A549 (cell line): ENCODE measurements around the gene TBPL2. TPM values are rescaled to one million over a fixed set of nuclear protein-coding genes. Genes with fewer than 3 reads are reported as not detected.
A peak's percentile ranks its signal among the peaks of the same experiment; 100 is the strongest.

Experiments used
- ATAC-seq, 2 experiments: fragments of 200-7000 bp in 1 of 2; fragments of >200 bp in 1 of 2; cut with Nextera tagmentation in 1 of 2; cut with Tn5 transposase in 1 of 2; 3 replicates each; pipeline versions ENCODE4 v1.8.0 to v1.9.1; 2018 to 2020; ENCODE audit warnings: mild to moderate bottlenecking in 1 of 2, moderate library complexity in 1 of 2
- CTCF ChIA-PET: fragments of 300-600 bp; sonication (Branson Sonifier 250); formaldehyde crosslinking; extraction: SDS; loops from one replicate; lab custom pipeline; 2021; ENCODE audit warnings: antibody characterized with exemption, inconsistent platforms; lab: Yijun Ruan, JAX
- POLR2A ChIA-PET: fragments of 350-600 bp; formaldehyde crosslinking; extraction: SDS; loops from one replicate; lab custom pipeline; 2021; ENCODE audit warnings: antibody characterized with exemption, inconsistent platforms; lab: Yijun Ruan, JAX
- DNase-seq, 2 experiments: peaks; one replicate each; pipeline versions ENCODE4 v3.0.0 to v3.0.0-alpha.2; 2011 to 2016; ENCODE audit warnings: low read depth in 1 of 2, low spot score in 1 of 2
- FAIRE-seq: peaks from 2 replicates; lab custom pipeline; 2011; peaks lifted over from hg19 to GRCh38; lab: Jason Lieb, UNC
- H3K27ac ChIP-seq, 2 experiments: fragments of >200 bp; sonication (Bioruptor Twin); formaldehyde crosslinking; 3 replicates each; pipeline ENCODE4 v1.5.1; 2016 to 2017
- H3K4me1 ChIP-seq: fragments of >200 bp; sonication (Bioruptor Twin); formaldehyde crosslinking; 3 replicates; pipeline ENCODE4 v1.6.1; 2016
- H3K4me2 ChIP-seq: fragments of >200 bp; sonication (Bioruptor Twin); formaldehyde crosslinking; 3 replicates; pipeline ENCODE4 v1.6.1; 2016
- H3K4me3 ChIP-seq: fragments of >200 bp; sonication (Bioruptor Twin); formaldehyde crosslinking; 3 replicates; pipeline ENCODE4 v1.5.1; 2016
- H3K9me3 ChIP-seq: fragments of >200 bp; sonication (Bioruptor Twin); formaldehyde crosslinking; 3 replicates; pipeline ENCODE4 v1.6.1; 2016
- CBX2 ChIP-seq: fragments of 200-600 bp; sonication (generic); IDR thresholded peaks from 2 replicates; pipeline ENCODE4 v1.6.1; 2016; ENCODE audit warnings: low read depth, mild to moderate bottlenecking, borderline replicate concordance
- ESRRA ChIP-seq: fragments of 150-350 bp; IDR thresholded peaks from 2 replicates; pipeline ENCODE4 v1.6.1; 2014; ENCODE audit warnings: mild to moderate bottlenecking, low read length, borderline replicate concordance
- FOSL2 ChIP-seq, 2 experiments: fragments of 450-650 bp in 1 of 2; fragments of >200 bp in 1 of 2; sonication (Bioruptor Twin) in 1 of 2; formaldehyde crosslinking; IDR thresholded peaks; 2 replicates each; pipeline versions ENCODE4 v1.5.0 to v1.6.1; 2016 to 2020; ENCODE audit warnings: mild to moderate bottlenecking in 1 of 2, moderate library complexity in 1 of 2
- FOXS1 ChIP-seq: fragments of 250-450 bp; sonication (Bioruptor Pico); IDR thresholded peaks from 2 replicates; pipeline ENCODE4 v1.5.0; 2020; ENCODE audit warnings: mild to moderate bottlenecking, moderate library complexity
- GATA3 ChIP-seq: IDR thresholded peaks from 2 replicates; pipeline ENCODE4 v1.6.1; 2012; ENCODE audit warnings: borderline replicate concordance
- HOXA7 ChIP-seq: fragments of 250-450 bp; sonication (Bioruptor Pico); IDR thresholded peaks from 2 replicates; pipeline ENCODE4 v1.5.0; 2020; ENCODE audit warnings: mild to moderate bottlenecking, moderate library complexity
- HOXB13 ChIP-seq: fragments of 250-450 bp; sonication (Bioruptor Pico); IDR thresholded peaks from 2 replicates; pipeline ENCODE4 v1.5.0; 2020; ENCODE audit warnings: low read depth, mild to moderate bottlenecking, moderate library complexity
- HOXB5 ChIP-seq: fragments of 250-450 bp; sonication (Bioruptor Pico); IDR thresholded peaks from 2 replicates; pipeline ENCODE4 v1.5.0; 2020; ENCODE audit warnings: mild to moderate bottlenecking, moderate library complexity
- MAFK ChIP-seq: fragments of 450-650 bp; IDR thresholded peaks from 2 replicates; pipeline ENCODE4 v1.6.1; 2014; ENCODE audit not compliant: partially characterized antibody
- MYC ChIP-seq: IDR thresholded peaks from 2 replicates; pipeline ENCODE4 v1.6.1; 2012; ENCODE audit warnings: mild to moderate bottlenecking, inconsistent platforms, low read length, improper control_type of control experiment, borderline replicate concordance
- NFE2L2 ChIP-seq: fragments of 150-350 bp; conservative IDR thresholded peaks from 2 replicates; pipeline ENCODE4 v1.6.1; 2014; ENCODE audit warnings: low read length
- NPAS2 ChIP-seq: fragments of 250-450 bp; sonication (Bioruptor Pico); IDR thresholded peaks from 2 replicates; pipeline ENCODE4 v1.8.0; 2022; ENCODE audit warnings: mild to moderate bottlenecking, moderate library complexity, borderline replicate concordance
- NR3C1 ChIP-seq: fragments of >200 bp; sonication (Bioruptor Twin); formaldehyde crosslinking; IDR thresholded peaks from 3 replicates; pipeline ENCODE4 v1.6.1; 2017
- PHF8 ChIP-seq: fragments of 200-600 bp; sonication (generic); IDR thresholded peaks from 2 replicates; pipeline ENCODE4 v1.6.1; 2016; ENCODE audit warnings: low read depth, mild to moderate bottlenecking, antibody characterized with exemption, moderate library complexity, borderline replicate concordance
- RARB ChIP-seq: fragments of 250-450 bp; sonication (Bioruptor Pico); IDR thresholded peaks from 2 replicates; pipeline ENCODE4 v1.8.0; 2021; ENCODE audit warnings: mild to moderate bottlenecking, moderate library complexity
- RFX5 ChIP-seq: fragments of 450-650 bp; IDR thresholded peaks from 2 replicates; pipeline ENCODE4 v1.7.1; 2014; ENCODE audit warnings: antibody characterized with exemption, mild to moderate bottlenecking, moderate library complexity
- RNF2 ChIP-seq: fragments of 200-600 bp; sonication (generic); IDR thresholded peaks from 2 replicates; pipeline ENCODE4 v1.6.1; 2016; ENCODE audit warnings: low read depth, mild to moderate bottlenecking, antibody characterized with exemption, moderate library complexity, borderline replicate concordance
- ZFP36 ChIP-seq: fragments of 450-650 bp; IDR thresholded peaks from 2 replicates; pipeline ENCODE4 v1.6.1; 2014; ENCODE audit warnings: borderline replicate concordance; ENCODE audit not compliant: partially characterized antibody
- ZNF302 ChIP-seq: fragments of 250-450 bp; sonication (Bioruptor Pico); IDR thresholded peaks from 2 replicates; pipeline ENCODE4 v1.9.0; 2021; ENCODE audit warnings: inconsistent platforms, mild to moderate bottlenecking, moderate library complexity
- ZSCAN20 ChIP-seq: fragments of 250-450 bp; sonication (Bioruptor Pico); IDR thresholded peaks from 2 replicates; pipeline ENCODE4 v1.8.0; 2022; ENCODE audit warnings: mild to moderate bottlenecking, moderate library complexity
- WGBS: methylation state at CpG from one replicate; pipeline ENCODE4 v1.1.6; 2017; ENCODE audit errors: missing lambda C conversion rate; 5-methylcytosine and 5-hydroxymethylcytosine counted together
- polyA plus RNA-seq, 4 experiments: library from polyadenylated mRNA; depleted of rRNA in 3 of 4; stranded (reverse); fragments of >200 nt; fragmentation: RNase III in 1 of 4; extraction: RNeasy Plus Mini Kit Qiagen cat#74134 plus additional on column Dnase treatment in 1 of 4; gene quantifications; 2 replicates in 3 of 4; 3 replicates in 1 of 4; pipeline ENCODE4 v1.2.3, GENCODE V29; 2011 to 2017
- TF ChIP-seq, protein P1 (sequence below): IDR thresholded peaks from 2 replicates; pipeline ENCODE4 v1.6.1; 2012
- TF ChIP-seq, protein P2 (sequence below): IDR thresholded peaks from 2 replicates; pipeline ENCODE4 v1.6.1; 2012

Gene TBPL2
- polyA plus RNA-seq, 2 of the 4 experiments (the other 2 are of a cell fraction), result not detected

DNA sequence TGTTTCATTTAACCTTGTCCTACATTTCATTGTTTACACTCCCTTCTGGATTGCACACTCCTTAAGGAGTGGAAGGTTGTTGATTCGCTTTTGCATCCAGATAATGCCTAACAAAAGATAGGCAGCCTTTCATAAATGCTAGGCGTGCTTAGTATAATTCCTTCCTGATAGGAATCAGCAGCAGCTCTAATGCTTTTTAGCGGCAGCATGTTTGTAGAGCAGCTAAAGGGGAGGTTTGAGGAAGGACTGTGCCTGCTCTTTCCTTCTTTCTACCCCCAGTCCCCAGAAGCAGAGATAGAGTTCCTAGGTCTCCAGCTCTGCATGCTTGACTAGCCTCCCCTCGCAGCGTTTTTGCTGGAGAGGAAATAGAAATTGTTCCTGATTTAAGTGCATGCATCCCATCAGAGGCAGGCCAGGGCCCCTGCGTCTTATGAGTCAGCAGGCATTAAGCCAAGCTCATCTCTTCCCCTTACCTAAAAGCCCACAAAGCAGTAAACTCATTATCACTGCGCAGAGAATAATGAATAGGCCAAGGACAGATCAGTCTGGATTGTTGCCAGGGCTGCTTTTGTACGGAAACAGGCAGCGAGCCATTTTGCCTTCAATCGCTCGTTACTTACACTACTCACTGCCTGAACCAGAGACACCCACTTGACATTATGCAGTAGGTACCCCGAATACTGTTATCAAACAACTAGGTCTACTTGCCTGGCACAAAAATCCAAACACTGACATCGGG lies 14.0 kb upstream of the TBPL2 start:
- ChIA-PET CTCF (interaction anchor here (1.0 to 2.1 kb wide), 7 partner anchors 8 to 1032 kb away, joined by 3 to 14 read pairs (median 4); no protein-coding TSS in a partner anchor), POLR2A (no interaction called here)
- ATAC-seq (peak; percentile 49 to 74; a peak in 5 of 6 replicates), DNase-seq (peak in 1 of 2 experiments; percentile 55), FAIRE-seq (no peak)
- Histone ChIP-seq H3K4me3 (no peak overlapping the region), H3K4me1 (peaks cover 41% of the 10 kb centered on the region), H3K9me3 (no peaks in the 10 kb centered on the region), H3K27ac (peak overlapping the region; percentile 60 to 77), H3K4me2 (peak overlapping the region; percentile 65)
- TF ChIP-seq, protein P1, sequence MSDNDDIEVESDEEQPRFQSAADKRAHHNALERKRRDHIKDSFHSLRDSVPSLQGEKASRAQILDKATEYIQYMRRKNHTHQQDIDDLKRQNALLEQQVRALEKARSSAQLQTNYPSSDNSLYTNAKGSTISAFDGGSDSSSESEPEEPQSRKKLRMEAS, result peak; percentile 45; the same call in 1 of the 2 replicates
- TF ChIP-seq GATA3 (0 out of 2 replicates have a peak, but pooled peaks have one; percentile 10), NFE2L2 (no peak), FOSL2 (IDR thresholded peaks at IDR 0.05) (peak; percentile 26; the same call in 1 of the 2 replicates), FOSL2 (CRISPR knock-in tag; IDR thresholded peaks at IDR 0.05) (peak; percentile 46)
- 35% methylated on average over 13 of the region's 13 CpGs for WGBS

DNA sequence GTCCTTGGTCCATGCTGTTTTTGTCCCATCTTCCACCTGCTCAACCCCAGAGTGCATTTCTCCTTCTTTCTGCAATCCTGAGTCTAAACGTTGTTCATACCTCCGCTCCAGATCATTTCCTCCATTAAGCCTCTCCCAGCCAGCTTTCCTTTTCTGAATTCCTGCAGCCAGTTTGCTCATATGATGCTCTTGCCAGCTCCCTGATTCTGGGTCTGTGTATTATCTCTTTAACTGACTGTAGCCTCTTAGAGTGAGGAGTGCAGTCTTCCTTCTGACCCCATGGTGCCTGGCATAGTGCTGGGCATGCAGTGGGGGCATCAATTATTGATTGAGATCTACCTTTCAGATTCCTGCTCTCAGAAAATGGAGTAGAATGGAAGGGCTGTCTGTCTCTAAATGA lies 11.5 kb upstream of the TBPL2 start:
- Histone ChIP-seq H3K4me2 (no peak overlapping the region), H3K27ac (no peak overlapping the region), H3K9me3 (no peaks in the 10 kb centered on the region), H3K4me3 (no peak overlapping the region), H3K4me1 (peaks cover 51% of the 10 kb centered on the region)
- WGBS, result 82% methylated on average over 2 of the region's 2 CpGs
- ATAC-seq, result no peak
- TF ChIP-seq ZFP36, result no peak
- TF ChIP-seq RFX5, result no peak
- TF ChIP-seq NPAS2 (CRISPR knock-in tag), result no peak
- no peak for TF ChIP-seq PHF8
- TF ChIP-seq RARB (CRISPR knock-in tag), result no peak
- TF ChIP-seq MAFK, result no peak
- no peak for TF ChIP-seq RNF2
- ChIA-PET POLR2A (no interaction called here), CTCF (no interaction called here)
- FAIRE-seq, result no peak
- no peak for DNase-seq

DNA sequence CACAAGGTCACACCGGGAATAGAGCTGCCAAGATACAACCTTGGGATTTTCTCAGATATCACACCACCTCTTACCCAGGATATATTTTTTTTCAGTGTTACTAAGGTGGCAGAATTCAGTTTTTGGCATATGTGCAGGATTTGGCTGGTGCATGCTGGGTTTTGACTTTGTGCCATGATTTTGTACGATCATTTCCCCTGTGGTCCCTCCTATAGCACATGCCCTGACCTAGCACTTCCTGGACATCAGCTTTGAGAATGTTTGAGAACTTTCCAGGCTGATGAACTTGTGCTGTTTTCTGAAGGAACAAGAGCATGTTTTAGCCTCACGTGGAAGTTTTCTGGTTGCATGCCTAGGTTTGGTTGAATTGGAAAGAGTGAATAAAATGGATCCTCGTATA lies 11.0 kb upstream of the TBPL2 start:
- no peak for FAIRE-seq
- H3K4me2 ChIP-seq, result no peak overlapping the region
- TF ChIP-seq HOXB5 (CRISPR knock-in tag) (no peak), GATA3 (no peak), ESRRA (no peak), RNF2 (no peak), RARB (CRISPR knock-in tag) (no peak), HOXA7 (no peak), ZNF302 (no peak)
- DNase-seq, result no peak
- no peak for ATAC-seq
- H3K27ac ChIP-seq, result peak overlapping the region in 1 of 2 experiments; percentile 14; a peak in 1 of 6 replicates
- H3K4me1 ChIP-seq, result peaks cover 56% of the 10 kb centered on the region
- POLR2A ChIA-PET, result no interaction called here
- H3K9me3 ChIP-seq, result no peaks in the 10 kb centered on the region
- CTCF ChIA-PET, result no interaction called here
- no peak overlapping the region for H3K4me3 ChIP-seq
- WGBS, result 84% methylated on average over 4 of the region's 4 CpGs

GRCh38 chr14:55450987-55451386 lies 10.6 kb upstream of the TBPL2 start:
- no peaks in the 10 kb centered on the region for H3K9me3 ChIP-seq
- CTCF ChIA-PET, result interaction anchor here (0.7 to 1.3 kb wide), 3 partner anchors 9 to 889 kb away, joined by 3 to 4 read pairs (median 3); no protein-coding TSS in a partner anchor
- no peak for ATAC-seq
- TF ChIP-seq RNF2 (no peak), FOXS1 (no peak), ZSCAN20 (CRISPR knock-in tag) (no peak), MYC (no peak), NR3C1 (no peak), ESRRA (no peak), CBX2 (no peak), NFE2L2 (no peak), HOXB13 (CRISPR knock-in tag) (no peak)
- TF ChIP-seq, protein P2, sequence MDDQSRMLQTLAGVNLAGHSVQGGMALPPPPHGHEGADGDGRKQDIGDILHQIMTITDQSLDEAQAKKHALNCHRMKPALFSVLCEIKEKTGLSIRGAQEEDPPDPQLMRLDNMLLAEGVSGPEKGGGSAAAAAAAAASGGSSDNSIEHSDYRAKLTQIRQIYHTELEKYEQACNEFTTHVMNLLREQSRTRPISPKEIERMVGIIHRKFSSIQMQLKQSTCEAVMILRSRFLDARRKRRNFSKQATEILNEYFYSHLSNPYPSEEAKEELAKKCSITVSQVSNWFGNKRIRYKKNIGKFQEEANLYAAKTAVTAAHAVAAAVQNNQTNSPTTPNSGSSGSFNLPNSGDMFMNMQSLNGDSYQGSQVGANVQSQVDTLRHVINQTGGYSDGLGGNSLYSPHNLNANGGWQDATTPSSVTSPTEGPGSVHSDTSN, result no peak
- DNase-seq, result no peak
- no peak overlapping the region for H3K4me2 ChIP-seq
- no peak for FAIRE-seq
- H3K4me1 ChIP-seq, result peaks cover 60% of the 10 kb centered on the region
- H3K27ac ChIP-seq, result peak overlapping the region in 1 of 2 experiments; percentile 88; a peak in 1 of 6 replicates
- no peak overlapping the region for H3K4me3 ChIP-seq
- POLR2A ChIA-PET, result no interaction called here
